Glomerular visceral epithelial cell (primary cell): ENCODE results near the gene PAX6.

Source experiments
- DNase-seq: peaks from one replicate; pipeline ENCODE4 v3.0.0-alpha.2; 2016; ENCODE audit errors: extremely low spot score

The PAX6 gene

DNA sequence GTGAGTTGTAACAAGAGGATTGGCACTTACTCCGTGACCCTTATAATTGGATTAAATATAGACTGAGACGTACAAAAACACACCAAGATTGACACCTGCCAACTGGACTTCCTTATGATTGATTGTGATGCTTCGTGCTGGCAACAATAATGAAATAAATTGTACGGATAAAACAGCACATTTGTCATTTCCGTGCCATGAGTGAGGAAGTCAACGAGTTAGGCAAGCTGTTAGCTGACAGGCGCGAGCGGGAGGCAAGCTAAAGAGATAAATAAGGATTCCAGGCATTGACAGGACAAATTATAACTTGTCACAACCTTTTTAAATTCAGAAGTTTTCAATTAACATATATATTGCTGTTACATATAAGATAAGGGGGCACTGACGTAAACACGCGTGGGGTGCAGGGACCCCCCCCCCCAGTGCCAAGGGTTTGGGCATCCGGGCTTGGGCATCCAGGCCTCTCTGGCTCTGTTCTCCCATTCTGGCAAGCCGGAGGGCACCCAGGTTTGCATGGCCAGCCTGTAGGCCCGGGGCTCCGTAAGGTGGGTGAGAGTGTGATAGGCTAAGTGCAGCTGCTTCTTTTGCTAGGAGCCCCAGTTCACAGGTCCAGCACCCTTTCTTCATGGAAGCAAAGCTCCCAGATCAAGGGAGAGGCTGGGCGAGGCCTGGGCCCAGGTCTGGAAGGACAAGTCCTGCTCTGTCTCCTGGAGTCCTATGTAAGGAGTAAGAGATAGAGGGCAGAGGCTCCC, 11.2 kb upstream of the PAX6 start:
- no peak for DNase-seq

DNA sequence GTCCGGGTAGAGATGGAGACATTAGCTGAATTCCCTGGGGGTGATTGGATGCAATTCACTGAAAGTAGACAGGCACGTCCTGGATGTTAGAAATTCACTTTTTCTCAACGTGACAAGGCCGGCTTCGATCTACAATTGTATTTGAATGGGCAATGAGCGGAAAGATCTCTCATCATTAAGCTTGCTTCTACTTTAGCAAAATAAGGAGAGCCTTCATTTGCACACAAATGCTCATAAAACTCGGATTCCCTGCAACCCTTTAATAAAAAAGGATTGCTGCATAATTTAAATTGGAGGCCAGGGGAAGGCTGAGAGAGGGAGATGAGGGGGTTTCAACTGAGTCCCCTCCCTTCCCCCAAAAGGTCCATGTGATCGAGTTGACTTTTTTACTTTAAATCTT, 10.6 kb upstream of the PAX6 start:
- no peak for DNase-seq

DNA sequence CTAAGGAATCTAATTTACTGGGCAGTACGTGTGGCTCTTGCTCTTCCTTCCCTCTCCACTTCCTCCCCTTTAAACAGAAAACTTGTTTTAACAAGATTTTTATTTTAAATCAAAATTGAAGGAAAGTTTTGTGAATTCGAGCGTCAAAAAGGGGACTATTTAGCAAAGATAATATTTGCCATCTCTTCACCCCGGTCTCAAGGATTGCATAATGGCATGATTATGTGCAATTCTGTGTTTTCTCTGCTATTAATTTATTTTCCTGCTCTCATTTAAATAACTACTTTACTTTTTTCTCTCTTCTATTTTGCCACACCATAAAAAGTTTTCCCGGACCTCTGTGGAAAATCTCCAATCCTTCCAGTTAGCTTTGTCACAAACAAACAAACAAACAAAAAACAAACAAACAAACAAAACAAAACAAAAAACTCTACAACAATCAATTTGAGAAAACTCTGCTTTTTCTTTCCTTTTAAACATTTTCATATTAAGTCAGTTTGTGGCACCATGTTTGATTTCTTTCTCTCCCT, 10.2 kb upstream of the PAX6 start:
- DNase-seq: no peak

DNA sequence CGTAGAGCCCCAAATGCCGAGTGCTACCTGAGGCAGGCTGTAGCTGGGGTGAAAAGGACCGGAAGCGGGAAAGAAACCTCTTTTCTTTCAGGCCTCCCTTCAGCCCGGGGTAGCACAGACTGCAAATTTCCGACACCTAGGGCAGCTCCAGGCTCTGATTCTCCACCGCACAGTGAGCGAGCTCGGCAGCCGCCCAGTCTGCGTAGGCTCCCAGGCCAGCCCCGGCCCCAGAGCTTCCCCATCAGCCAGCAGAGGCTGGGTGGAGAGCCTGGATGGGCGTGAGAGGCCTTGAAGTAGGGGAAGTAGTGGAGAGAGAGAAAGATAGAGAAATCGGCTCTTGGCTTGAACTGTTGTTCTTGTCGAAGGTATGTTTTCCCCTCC, 9.3 kb upstream of the PAX6 start:
- peak; percentile 5 for DNase-seq

DNA sequence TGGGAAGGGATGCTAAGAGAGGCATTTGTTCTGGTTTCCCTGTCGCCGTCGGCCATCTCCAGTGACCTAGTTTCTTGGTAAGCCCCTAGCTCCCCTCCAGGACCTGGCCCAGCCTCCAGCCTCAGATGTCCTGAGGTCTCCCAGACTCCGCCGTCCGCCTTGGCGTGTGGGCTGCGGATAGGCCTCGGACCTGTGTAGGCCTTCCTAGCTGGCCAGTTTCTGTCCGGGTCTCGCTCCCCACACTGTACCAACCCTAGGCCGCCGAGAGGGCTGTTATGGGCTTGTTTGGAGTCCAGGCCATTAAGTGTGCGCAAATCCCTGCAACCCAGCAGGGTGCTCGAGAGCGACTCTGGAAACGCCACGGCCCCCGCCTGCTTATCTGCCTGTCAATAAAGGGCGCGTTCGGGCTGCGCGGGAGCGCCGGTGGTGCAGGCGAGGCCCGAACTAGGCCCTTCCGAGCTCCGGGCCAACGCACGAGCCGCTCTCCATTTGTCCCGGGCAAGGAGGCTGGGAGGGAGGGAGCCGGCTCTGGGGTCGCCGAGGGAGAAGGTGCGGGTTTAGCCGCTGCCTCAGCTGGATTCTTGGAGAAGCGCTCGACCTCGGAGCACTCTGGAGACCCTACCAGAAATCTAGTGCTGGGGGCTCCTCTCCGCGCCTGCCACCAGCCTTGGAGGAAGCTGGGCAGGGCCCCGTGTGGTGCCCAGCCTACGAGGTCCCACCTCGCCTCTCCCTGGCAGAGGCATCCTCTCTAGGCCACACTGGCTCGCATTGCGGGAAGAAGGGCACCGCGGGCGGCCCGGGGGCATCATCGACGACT, 8.7 kb upstream of the PAX6 start:
- DNase-seq: no peak

DNA sequence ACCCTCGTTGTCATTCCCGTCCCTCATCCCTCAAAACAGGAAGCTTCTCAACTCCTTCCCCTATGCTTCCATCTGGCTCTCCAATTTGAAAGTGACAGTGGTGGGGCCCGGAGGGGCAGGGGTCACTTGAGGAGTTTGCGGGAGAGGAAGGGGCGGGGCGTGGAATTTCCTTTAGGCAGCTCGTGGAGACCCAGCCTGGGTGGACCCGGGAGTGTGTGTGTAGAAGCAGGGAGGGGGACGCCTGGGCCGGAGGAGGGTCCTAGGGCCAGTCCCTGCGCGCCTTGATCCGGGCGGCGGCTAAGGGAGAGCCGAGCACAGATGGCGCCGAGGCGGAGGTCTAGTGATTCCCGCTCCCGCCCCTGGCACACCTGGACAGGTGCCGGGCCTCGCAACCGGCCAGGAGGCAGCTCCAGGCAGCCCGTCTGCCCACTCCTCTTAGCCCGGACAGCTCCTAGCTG, 7.8 kb upstream of the PAX6 start:
- no peak for DNase-seq

DNA sequence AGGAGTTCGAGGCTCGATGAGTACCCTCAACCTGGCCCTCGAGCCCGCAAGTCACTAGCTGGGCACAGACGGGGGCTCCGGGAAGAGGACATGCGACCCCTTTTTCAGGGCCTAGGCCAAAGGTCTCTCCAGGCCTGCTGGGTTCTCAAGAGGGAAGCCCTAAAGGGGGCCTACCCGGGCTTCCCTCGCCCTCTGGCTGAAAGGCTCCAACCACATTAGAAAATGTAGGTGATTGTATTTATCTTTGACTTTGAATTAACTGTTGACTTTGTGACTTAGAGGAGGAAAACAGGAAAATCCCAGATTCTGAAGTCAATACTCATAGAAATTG, 7.3 kb upstream of the PAX6 start:
- no peak for DNase-seq

DNA sequence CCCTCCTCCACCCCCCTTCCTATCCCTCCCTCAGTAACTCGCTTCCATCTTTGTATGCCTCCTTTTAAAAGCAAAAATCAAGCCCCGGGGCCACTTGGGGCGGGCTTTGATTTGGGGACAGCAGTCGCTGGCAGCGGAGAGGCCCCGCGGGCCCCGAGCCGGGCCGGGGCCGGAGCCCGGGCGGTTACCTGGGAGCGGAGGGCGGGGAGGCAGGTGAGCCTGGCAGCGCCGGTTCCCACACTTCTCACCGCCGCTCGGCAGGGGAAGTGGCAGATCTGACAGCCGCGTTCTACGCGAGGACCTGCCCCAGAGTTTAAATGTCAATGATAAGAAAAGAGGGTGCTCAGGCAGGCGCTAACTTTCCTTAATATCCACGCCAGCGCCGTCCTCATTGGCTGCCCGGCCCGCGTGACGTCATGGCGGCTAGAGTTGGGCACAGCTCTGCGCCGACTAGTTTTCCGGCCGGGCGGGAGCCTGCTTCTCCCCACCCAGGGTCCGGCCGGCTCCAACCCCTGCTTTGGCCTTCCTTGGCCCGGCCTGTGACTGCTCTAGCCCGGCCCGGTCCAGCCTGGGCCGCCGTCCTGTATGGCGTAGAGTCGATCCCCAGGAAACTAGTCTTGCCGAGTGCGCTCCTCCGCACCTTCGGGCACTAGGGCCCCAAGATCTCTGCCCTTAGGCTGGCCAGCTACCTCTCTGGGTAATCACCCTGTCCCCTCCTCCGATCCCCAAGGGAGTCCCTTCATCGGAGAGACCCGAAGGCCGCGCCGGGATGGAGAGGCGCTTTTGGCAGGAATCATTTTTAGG, 6.7 kb upstream of the PAX6 start:
- DNase-seq: peak; percentile 21

DNA sequence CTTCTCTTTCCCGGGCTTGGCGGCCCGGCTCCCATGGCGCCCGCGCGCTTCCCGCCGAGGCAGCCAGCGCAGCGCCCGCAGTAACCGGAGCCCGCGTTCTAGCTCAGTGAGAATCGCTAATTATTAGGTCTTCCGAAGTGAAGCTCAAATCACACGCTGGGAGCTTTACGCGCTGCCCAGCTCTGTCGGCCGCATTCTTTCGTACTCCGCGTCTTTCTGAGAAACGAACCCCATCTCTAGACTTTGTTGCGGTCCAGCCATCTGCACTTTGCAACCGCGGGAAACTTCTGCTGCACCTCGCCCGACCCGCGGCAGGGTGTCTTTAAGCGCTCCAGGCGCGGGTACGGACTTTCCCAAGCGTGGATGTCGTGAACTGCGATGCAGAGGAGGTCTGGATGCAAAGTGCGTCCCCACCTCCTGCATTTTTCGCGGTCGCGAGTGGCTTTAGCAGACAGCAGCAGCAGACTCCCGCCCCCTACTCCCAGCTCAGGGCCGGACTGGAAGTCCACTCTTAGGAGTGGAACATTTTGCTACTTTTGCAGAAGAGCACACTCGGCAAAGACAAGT, 6.0 kb upstream of the PAX6 start:
- DNase-seq: peak; percentile 50

DNA sequence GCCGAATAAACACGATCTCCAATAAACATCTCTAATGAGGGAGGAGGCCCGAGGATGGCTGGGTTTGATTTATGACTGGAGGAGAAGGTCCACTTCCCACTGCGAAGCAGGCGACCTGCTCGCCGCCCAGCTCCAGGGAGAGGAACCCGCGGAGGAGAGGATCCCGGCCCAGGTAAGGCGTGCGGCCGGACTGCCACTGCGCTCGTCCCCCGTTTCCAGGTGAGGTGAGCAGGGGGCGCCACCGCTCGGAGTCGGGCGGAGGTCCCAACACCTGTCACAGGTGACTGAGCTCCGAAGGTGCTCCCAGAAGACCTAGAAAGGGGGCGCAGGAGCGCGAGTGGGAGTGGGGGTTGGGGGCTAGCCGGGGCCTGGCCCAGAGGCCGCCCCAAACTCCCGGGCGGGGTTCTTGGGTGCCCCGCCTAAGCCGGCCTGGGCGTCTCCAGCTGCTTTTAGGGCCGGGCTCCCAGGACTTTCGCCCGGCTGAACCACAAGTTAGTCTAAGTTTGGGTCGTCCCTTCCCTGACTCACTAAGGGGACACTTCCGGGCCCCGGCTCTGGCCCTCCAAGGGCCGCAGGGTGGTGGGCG, 5.4 kb upstream of the PAX6 start:
- DNase-seq: peak; percentile 42

DNA sequence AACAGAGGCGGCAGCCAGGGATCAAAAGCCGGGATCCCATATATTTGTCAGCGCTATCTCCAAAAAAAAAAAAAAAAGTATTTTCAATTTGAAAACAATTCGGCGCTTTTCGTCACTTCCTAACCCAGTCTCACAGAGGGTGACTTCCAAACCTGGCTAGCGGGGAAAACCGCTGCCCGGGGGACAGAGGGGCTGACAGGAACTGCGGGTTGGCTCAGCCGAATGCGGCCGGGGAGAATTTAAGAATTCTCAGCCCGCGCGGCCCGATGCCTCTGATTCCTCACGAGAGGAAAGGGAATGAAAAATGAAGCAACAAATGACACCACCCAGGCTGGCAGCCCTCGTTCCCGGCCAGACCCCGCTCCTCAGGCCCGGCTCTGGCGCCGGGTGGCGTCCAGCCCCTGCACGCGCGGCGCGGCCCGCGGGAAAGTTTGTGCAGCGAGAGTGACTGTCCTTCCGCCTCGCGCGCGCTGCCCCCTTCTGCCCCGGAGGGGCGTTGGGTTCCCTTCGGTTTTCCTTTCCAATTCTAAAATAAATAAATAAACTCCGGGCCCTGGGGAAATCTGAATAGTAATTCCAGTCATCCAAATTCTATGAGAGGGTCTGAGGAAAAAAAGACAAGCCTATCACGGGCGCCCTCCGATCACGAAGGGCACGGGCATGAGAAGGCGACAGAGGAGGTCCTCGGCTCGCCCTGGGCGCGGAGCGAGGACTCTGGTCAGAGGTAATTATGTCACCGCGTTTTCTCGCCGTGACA, 4.8 kb upstream of the PAX6 start:
- DNase-seq: peak; percentile 35

DNA sequence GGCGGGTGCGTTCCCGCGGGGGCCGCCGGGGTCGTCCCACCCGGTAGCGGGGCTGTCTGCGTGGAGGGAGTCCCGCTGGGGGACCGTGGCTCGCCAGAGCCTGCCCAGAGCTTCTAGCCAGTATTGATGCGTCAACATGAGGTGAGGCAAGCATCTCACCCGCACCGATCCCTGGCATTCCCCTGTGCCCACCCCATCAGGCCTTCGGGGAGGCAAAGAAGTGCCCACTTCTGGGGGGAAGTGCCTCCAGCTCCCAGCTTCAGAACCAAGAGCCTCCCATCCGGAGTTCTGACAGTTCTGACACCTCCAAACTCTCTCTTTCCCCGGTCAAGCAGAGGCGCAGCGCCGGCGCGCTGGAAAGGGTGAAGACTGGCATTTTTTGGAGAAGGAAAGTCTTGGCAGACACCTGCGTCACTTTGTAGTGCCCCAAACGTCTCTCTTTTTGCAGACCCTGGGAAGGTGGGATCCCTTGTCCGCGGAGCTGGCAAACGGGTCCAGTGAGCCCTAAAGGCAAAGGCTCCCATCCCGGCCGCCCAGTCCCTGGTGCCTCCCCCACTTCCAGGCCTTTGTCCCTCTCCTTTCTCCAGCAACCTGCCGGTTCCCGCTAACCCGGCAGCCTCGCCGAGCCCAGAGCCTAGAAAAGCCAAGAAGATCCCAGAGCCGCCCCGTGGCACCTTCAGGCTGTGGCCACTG, 3.2 kb upstream of the PAX6 start:
- DNase-seq: peak; percentile 64

DNA sequence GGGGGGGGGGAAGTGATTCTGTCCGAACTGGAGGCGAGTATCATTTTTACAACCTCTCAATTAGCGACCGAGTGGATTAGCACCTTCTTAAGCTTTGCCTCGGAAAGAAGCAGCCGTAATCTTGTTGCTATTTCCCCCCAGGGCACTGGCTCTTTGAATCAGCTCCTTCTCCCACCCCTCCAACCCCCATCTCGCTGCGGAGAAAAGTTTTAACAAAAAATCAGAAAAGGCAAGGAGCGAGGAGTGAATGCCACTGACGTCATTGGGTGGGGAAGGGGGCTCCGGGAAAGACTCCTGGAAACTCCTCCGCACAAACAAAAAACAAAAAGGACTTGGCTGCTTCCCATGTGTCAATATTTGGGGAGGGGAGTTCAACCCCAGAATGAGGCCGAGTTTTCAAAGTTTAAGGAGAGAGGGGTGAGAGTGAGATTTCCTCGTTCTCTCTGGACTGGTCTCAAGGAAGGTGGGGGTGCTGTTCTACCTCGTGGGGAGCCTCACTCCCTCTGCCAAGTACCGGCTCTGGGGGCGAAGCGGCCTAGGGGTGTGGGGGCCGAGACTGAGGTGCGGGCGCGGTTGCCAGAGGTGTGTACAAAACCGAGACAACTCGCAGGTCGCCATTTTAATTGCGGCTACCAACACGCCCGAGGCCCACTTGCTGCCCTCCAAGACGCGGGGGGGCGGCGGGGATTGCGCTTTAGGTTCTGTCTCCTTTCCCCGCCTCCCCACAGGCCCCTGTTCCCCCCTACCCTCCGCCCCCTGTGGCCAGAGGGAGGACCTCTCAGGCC, 2.5 kb upstream of the PAX6 start:
- peak; percentile 46 for DNase-seq

DNA sequence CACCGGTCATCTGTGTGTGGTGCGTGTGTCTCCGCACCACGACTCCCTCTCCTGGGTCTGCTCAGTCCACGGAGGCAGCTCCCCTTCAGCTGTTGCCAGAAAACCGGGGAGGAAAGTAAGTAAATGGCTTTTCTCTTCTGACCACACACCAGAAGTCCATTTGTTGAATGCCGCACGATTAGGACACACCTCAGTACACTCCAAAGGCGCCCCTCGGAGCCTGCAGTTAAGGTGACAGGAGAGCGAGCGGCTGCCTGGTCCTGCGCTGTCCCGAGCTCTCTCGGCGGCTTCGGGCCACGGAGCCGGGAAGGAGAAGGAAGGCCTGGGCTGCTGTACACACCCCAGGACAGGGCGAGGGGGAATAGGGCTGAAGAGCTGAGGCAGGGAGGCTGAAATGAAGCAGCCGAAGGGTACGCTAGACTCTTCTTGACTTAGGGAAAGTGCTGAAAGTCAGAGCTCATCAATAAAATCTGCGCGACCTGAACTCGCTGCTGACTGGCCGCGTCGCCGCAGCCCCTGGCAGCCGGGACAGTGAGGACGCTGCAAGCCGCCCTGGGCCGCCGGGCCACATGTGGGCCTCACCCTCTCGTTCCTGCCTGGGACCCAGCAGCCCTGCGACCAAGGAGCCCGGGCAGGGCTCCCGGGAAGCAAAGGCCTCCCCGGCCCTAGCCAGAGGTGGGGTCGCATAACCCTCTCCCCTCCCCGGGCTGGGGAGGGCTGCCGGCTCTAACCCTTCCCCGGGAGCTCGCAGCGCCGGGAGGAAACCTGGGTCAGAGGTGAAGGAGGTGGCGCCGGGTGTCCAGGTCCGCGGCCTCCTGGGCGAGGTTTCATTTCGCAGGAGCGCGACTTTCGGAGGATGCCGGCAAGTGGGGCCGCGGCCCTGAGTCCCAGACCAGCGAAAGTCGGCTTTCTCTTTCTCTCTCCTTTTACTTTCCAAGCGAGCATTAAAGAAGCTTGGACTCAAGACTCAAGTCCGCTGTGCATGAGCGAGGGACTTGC, 1.6 kb upstream of the PAX6 start:
- peak; percentile 64 for DNase-seq

DNA sequence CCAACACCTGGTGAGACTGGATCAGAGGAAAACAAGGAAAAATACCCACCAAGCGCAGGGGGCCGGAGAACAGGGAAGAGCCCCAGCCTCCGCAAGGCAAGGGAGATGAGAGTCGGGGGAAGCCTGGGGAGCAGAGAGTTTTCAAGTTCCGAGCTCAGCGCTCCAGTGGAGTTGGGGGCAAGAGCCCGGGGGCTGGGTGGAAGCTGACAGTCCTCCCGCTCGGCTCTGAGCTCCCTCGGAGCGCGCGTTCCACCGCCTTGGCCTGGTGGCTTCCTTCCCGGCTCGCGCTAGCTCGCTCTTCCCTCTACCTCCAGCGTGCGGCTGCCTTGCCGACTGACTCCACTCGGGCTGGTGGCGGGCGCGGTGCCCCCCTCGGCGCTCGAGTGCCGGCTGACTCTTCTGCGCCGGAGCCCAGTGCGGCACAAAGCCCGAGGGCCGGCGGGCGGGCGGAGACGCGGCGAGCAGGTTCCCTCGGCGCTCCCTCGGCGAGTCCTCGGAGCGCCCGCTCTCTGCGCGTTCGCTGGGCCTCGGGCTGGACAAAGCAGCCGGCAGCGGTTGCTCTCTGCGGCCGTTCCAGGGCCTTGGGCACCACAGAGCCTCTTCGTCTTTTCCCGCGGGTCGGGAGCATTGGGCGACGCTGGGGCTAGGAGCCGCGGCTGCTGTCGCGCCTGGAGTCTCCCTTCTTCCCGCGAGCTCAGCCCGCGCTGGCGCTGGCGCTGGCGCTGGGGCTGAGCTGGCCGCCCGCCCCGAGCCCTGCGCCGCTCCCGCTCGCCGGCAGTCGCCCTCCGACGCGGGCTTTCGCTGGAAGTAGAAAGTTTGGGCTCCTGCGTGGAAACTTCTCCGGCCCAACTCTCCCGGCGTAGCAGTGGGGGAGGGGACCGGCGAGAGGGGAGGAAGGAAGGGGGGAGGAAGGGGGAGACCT, 1.0 kb downstream of the PAX6 start:
- peak; percentile 41 for DNase-seq

DNA sequence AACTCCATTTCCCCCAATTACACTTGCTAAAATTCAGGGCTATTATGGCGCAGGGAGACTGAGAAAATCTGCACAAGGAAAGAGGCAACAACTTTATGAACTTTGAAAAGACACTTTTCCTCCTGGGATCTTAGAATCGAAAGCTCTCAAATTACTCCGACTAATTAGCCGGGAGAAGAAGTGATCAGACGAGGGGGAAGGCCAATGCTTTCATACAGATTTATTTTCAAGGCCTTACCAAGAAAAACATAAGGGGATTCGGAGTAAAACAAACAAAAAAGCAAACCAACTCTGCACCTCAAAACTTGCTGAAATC, 1.6 kb downstream of the PAX6 start:
- DNase-seq: no peak
